Activated T-cell treated with anti-CD3 and anti-CD28 coated beads, Interleukin-2, amount 50 U/mL, for 1 hour (primary cell): ENCODE data around the gene GALNT10.

Source experiments
- DNase-seq: peaks from one replicate; pipeline ENCODE4 v3.0.0-alpha.2; 2020

Gene GALNT10

DNA sequence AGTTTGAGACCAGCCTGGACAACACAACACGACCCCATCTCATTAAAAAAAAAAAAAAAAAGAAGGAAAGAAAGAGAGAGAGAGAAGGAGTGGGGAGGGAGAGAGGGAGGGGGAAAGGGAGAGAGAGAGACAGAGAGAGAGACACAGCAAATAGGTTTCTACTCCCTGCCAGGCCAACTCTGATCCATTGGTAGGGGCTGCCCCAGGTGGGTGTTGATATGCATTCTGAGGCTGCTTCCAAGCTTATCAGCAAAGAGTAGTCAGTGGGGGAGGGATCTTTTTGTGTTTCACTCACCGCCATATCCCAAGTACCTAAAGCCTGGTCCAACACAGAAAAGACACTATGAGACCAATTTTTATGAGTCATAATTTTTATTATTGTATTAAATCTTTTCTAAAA lies 198.3 kb downstream of the GALNT10 start:
- no peak for DNase-seq

GRCh38 chr5:154390096-154390495 lies 199.6 kb downstream of the GALNT10 start:
- DNase-seq = no peak

GRCh38 chr5:154390746-154391359 lies 200.3 kb downstream of the GALNT10 start:
- no peak for DNase-seq

GRCh38 chr5:154391788-154392187 lies 201.3 kb downstream of the GALNT10 start:
- DNase-seq = no peak

GRCh38 chr5:154393850-154394249 lies 203.3 kb downstream of the GALNT10 start:
- DNase-seq = no peak

GRCh38 chr5:154394307-154394706 lies 203.8 kb downstream of the GALNT10 start:
- no peak for DNase-seq

GRCh38 chr5:154395407-154396106 lies 205.0 kb downstream of the GALNT10 start:
- no peak for DNase-seq

- no peak for DNase-seq
Observed at GRCh38 chr5:154396128-154396527, 205.6 kb downstream of the GALNT10 start.

DNA sequence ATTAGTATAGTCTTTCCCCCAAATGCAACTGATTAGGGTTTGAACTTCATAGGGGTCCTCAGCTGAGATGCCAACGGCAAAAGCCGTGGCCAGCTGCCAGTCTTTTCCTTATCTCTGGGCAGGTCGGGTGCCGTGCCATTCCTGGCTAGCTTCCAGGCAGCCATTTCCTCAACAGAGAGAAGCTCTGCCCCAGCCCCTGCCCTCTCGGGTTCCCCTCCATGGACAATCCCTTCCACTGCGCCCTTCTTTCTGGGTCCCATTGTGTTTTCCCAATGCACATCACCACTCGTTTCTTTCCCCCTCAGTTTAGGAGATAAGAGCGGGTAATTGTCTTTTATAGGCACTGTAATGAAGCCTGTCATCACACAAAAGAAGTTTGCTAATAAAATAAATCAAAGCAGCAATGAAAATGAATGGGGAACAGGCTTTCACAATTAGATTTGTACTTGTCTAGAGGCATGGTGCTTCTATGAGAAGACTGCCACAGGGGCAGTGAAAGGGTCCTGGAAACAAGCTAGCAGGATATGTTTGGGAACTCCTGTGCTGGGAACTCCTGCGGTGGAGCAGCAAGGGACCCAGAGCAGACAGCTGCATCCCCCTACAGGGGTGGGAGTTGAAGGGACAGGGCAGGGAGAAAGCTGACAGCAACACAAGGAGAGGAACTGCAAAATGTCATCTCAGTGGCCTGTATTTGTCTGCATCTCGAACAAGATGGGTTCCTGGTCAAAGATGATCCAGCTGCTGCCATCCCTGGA lies 207.3 kb downstream of the GALNT10 start:
- no peak for DNase-seq

DNA sequence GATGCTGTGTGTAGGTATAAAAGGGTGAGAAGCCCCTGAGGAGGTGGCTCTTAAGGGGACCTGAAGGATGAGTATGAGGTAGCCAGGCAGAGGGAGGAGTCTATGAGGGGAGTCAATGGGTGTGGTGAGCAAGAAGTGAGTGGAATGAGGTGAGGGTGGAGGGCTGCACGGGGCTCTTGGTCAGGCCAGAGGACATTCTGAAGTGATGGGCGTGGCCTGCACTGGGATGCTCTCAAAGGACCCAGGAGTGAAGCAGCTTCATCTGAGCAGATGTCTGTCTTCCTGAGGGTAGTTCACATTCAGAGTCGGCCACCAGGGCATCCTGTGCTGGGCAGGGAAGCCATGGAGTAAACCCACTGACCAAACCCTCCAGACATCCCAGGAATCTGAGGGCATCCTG lies 210.1 kb downstream of the GALNT10 start:
- DNase-seq = no peak

DNA sequence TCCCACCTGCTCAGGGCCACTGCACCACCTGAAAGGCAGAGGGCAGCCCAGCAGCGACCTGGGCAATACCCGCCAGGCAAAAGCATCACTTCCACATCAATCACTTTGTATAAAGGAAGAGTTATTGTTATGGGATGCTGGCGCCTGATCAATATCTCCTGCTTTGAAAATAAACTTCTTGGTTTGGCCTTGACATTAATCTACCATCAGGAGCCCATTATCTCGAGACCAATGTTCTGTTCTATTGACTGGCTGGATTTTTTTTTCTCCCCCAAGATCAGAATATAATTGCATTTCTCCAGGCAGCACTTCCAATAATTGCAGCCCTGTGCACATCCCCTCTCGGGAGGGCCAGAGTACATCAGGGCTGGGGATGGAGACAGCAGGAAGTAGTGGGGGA lies 210.8 kb downstream of the GALNT10 start:
- no peak for DNase-seq

DNA sequence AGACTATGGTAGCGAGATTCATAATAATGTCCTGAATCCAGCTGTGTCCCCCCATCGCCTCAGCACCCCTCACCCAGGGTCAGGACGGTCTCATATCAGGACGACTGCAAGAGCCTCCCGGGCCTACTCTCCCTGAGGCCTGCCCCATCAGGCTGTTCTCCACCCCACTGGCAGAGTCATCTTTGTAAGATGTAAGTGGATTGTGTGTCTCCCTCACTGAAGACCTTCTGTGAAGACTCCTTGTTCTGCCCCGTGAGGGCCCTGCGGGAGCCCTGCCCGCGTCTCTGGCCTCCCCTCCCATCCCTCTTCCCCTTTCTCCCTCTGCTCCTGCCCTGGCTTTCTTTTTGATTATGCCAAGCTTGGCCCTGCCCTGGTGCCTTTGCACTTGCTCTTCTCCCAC lies 211.4 kb downstream of the GALNT10 start:
- DNase-seq = no peak

DNA sequence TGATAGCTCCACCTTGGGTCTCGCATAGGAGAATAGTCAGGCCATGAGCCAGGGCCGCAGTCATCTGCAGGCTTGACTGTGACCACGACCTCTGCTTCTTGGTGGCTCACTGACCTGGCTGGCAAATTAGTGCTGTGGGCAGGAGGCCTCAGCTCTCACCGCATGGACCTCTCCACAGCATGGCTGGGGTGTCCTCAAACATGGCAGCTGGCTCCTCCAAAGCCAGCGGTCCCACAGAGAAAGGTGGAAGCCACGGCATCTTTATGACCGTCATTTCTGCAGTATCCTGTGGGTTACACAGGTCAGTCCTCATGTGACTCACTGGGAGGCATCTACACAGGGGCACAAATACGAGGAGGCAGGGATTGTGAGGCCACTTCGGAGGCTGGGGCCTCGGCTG lies 212.1 kb downstream of the GALNT10 start:
- DNase-seq = no peak

DNA sequence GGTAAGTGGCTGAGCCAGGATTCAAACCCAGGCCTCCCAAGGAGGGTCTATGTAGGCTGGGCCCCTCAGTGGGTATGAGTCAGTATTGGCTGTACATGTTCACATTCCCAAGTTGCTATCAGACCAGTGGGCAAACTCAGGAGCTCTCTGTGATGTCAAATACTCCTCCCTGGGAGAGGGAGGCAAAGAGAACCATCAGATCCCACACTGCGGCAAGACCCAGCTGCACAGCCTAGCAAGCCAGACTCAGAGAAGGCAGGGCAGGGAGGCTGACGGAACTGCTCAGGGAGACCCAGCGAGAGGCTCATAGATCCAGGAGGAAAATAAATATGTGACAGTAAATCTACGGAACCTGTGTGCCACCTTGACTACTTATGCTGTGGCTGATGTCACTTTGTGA lies 212.7 kb downstream of the GALNT10 start:
- DNase-seq = no peak

DNA sequence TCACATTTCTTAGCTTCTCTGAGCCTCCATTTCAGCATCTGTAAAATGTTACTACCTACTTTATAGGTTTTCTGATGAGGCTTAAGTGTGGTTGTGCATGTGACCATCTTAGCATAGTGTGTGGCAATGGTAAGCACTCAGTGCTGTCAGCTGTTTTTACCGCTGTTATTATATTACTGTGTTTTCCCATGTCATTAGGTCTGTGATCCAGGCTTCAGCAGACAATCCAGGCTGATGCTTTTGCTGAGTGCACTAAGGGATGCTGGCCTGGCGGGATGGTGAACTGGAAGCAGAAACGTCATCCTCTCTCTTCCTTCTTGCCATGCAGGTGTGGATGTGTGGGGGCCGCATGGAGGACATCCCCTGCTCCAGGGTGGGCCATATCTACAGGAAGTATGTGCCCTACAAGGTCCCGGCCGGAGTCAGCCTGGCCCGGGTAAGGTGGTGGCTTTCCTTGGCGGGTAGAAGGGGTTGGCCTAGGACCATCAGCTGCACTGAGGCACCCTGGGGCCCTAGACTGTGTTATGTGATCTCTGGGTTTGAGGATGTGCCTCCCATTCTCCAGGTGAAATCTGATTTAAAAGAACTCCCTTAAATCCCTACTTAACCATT lies 213.3 kb downstream of the GALNT10 start:
- no peak for DNase-seq

GRCh38 chr5:154405078-154405792 lies 214.7 kb downstream of the GALNT10 start:
- DNase-seq = peak; percentile 70

DNA sequence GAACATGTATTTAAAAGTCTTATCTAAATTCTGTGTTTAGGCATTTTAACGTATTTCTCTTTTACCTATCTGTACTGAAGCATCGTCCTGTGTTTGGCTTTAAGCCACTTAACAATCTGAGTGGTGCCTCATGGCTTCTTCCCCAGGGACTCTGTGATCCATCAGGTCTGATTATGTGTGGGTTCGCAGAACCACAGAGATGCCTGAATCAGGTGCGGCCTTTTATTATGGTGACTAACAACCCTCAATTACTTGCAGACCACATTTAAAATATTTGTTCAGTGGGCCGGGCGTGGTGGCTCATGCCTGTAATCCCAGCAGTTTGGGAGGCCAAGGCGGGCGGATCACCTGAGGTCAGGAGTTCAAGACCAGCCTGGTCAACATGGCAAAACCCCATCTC lies 215.7 kb downstream of the GALNT10 start:
- no peak for DNase-seq

GRCh38 chr5:154406826-154407225 lies 216.3 kb downstream of the GALNT10 start:
- DNase-seq = no peak

GRCh38 chr5:154408811-154409210 lies 218.3 kb downstream of the GALNT10 start:
- DNase-seq = no peak

- DNase-seq = no peak
Observed at GRCh38 chr5:154409230-154409840, 218.8 kb downstream of the GALNT10 start.

GRCh38 chr5:154410008-154410407 lies 219.5 kb downstream of the GALNT10 start:
- no peak for DNase-seq

GRCh38 chr5:154410786-154411185 lies 220.3 kb downstream of the GALNT10 start:
- DNase-seq = no peak

DNA sequence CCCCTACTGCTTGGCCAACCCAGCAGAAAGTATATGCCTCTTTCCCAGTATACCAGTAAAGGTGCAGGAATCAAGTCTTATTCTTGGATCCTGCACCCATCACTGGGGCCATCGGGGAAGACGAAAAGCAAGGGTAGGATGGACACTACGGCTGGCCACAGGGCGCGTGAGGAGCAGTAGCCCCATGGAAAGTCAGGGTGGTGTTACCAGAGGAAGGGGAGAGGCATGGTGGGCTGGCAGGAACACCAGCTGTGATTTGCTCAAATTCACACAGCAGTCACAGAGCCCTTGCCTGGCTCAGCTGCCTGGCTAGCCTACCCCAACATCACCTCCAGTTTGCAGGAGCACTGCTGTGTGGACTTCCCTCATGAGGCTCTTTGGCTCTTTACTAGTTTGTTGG lies 220.8 kb downstream of the GALNT10 start:
- DNase-seq = no peak
